Hepatocyte (in vitro differentiated cells): ENCODE measurements around the gene HOXA1.

Experiments
- EZH2 ChIP-seq: fragments of 200-600 bp; sonication (generic); IDR thresholded peaks from 2 replicates; pipeline ENCODE4 v1.6.1; 2016; ENCODE audit warnings: antibody characterized with exemption, mild to moderate bottlenecking, borderline replicate concordance
- TF ChIP-seq, protein P1 (sequence below): fragments of 200-600 bp; sonication (generic); IDR thresholded peaks from 2 replicates; pipeline ENCODE4 v1.5.1; 2016; ENCODE audit warnings: antibody characterized with exemption, mild to moderate bottlenecking; ENCODE audit not compliant: poor library complexity

DNA sequence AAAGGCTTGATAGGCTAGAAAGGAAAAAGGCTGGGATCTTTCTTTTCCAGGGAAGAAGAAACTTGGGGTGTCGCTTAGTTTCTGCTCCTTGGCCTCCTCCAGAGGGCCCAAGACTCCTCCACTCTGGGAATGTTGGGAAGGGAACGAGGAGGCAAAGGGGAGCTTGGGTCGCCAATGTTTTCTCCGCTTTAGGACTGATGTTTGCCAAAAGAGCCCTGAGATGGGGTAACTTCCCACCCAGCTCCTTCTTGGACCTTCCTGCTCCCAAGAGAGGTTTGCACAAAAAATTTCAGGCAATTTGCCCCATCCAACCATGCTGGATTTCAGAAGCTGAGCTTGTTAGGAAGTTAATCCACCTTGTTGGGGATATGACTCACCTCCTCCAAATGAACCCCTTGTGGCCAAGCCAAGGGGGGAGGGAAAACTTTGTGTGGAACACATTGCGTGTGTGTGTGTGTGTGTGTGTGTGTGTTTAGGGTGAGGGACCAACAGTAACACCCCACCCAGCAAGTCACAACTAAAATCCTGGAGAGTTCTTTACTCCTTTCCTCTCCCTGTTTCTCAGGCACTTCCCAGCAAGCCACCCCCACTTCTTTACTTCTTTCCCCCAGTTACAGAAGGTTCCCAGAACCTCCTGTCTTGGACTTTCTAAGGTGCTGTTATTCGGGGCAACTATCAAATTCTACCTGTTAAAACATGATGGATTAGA, 15.4 kb upstream of the HOXA1 start:
- TF ChIP-seq EZH2 = no peak
- TF ChIP-seq, protein P1, sequence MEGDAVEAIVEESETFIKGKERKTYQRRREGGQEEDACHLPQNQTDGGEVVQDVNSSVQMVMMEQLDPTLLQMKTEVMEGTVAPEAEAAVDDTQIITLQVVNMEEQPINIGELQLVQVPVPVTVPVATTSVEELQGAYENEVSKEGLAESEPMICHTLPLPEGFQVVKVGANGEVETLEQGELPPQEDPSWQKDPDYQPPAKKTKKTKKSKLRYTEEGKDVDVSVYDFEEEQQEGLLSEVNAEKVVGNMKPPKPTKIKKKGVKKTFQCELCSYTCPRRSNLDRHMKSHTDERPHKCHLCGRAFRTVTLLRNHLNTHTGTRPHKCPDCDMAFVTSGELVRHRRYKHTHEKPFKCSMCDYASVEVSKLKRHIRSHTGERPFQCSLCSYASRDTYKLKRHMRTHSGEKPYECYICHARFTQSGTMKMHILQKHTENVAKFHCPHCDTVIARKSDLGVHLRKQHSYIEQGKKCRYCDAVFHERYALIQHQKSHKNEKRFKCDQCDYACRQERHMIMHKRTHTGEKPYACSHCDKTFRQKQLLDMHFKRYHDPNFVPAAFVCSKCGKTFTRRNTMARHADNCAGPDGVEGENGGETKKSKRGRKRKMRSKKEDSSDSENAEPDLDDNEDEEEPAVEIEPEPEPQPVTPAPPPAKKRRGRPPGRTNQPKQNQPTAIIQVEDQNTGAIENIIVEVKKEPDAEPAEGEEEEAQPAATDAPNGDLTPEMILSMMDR = no peak
